Activated naive CD4-positive, alpha-beta T cell treated with anti-CD3 and anti-CD28 coated beads, Interleukin-2, amount 50 U/mL, for 24 hours (primary cell): Measurements from ENCODE around the gene PTDSS2.

ENCODE experiments used
- H3K27ac Mint-ChIP-seq: one replicate; pipeline ENCODE4 v1.8.0; 2021; ENCODE audit warnings: mild to moderate bottlenecking, mixed read lengths
- H3K27me3 Mint-ChIP-seq: one replicate; pipeline ENCODE4 v1.8.0; 2021; ENCODE audit warnings: mixed read lengths
- H3K36me3 Mint-ChIP-seq: one replicate; pipeline ENCODE4 v1.8.0; 2021; ENCODE audit warnings: mixed read lengths
- H3K4me1 Mint-ChIP-seq: one replicate; pipeline ENCODE4 v1.8.0; 2021; ENCODE audit warnings: mixed read lengths
- H3K4me3 Mint-ChIP-seq: one replicate; pipeline ENCODE4 v1.8.0; 2021; ENCODE audit warnings: mild to moderate bottlenecking, mixed read lengths
- H3K9me3 Mint-ChIP-seq: one replicate; pipeline ENCODE4 v1.8.0; 2021; ENCODE audit warnings: mixed read lengths

The PTDSS2 gene

GRCh38 chr11:479311-479710, 29.2 kb downstream of the PTDSS2 start:
- H3K36me3 Mint-ChIP-seq = peaks cover 2% of the 10 kb centered on the region
- no peak overlapping the region for H3K27ac Mint-ChIP-seq
- H3K27me3 Mint-ChIP-seq = no peaks in the 10 kb centered on the region

GRCh38 chr11:484616-485015, 34.5 kb downstream of the PTDSS2 start:
- H3K4me3 Mint-ChIP-seq = no peak overlapping the region
- peaks cover 2% of the 10 kb centered on the region for H3K36me3 Mint-ChIP-seq
- no peaks in the 10 kb centered on the region for H3K9me3 Mint-ChIP-seq
- no peaks in the 10 kb centered on the region for H3K4me1 Mint-ChIP-seq
- no peak overlapping the region for H3K27ac Mint-ChIP-seq
- H3K27me3 Mint-ChIP-seq = no peaks in the 10 kb centered on the region

More at GRCh38 chr11:479311-479710, 29.2 kb downstream of the PTDSS2 start:
- Mint-ChIP-seq H3K4me1 (no peaks in the 10 kb centered on the region), H3K9me3 (no peaks in the 10 kb centered on the region), H3K4me3 (no peak overlapping the region)

- Mint-ChIP-seq H3K27ac (no peak overlapping the region), H3K27me3 (no peaks in the 10 kb centered on the region), H3K9me3 (no peaks in the 10 kb centered on the region), H3K4me1 (no peaks in the 10 kb centered on the region), H3K36me3 (no peaks in the 10 kb centered on the region), H3K4me3 (no peak overlapping the region)
Measured at GRCh38 chr11:486189-486588, 36.1 kb downstream of the PTDSS2 start.

GRCh38 chr11:487571-488021, 37.5 kb downstream of the PTDSS2 start:
- Mint-ChIP-seq H3K27me3 (no peaks in the 10 kb centered on the region), H3K36me3 (no peaks in the 10 kb centered on the region), H3K9me3 (no peaks in the 10 kb centered on the region), H3K4me1 (no peaks in the 10 kb centered on the region), H3K4me3 (no peak overlapping the region), H3K27ac (no peak overlapping the region)

GRCh38 chr11:488062-488461, 38.0 kb downstream of the PTDSS2 start:
- no peaks in the 10 kb centered on the region for H3K9me3 Mint-ChIP-seq
- no peak overlapping the region for H3K27ac Mint-ChIP-seq
- H3K4me1 Mint-ChIP-seq = no peaks in the 10 kb centered on the region
- H3K27me3 Mint-ChIP-seq = no peaks in the 10 kb centered on the region
- H3K36me3 Mint-ChIP-seq = no peaks in the 10 kb centered on the region
- H3K4me3 Mint-ChIP-seq = no peak overlapping the region

- Mint-ChIP-seq H3K9me3 (no peaks in the 10 kb centered on the region), H3K36me3 (no peaks in the 10 kb centered on the region), H3K27ac (no peak overlapping the region), H3K4me3 (no peak overlapping the region), H3K4me1 (no peaks in the 10 kb centered on the region), H3K27me3 (no peaks in the 10 kb centered on the region)
Measured at GRCh38 chr11:488579-488978, 38.5 kb downstream of the PTDSS2 start.

GRCh38 chr11:488992-489391, 38.9 kb downstream of the PTDSS2 start:
- Mint-ChIP-seq H3K4me1 (no peaks in the 10 kb centered on the region), H3K4me3 (no peak overlapping the region), H3K9me3 (no peaks in the 10 kb centered on the region), H3K36me3 (no peaks in the 10 kb centered on the region), H3K27me3 (no peaks in the 10 kb centered on the region), H3K27ac (no peak overlapping the region)

- H3K27ac Mint-ChIP-seq = no peak overlapping the region
- H3K4me1 Mint-ChIP-seq = no peaks in the 10 kb centered on the region
- no peaks in the 10 kb centered on the region for H3K36me3 Mint-ChIP-seq
- H3K27me3 Mint-ChIP-seq = no peaks in the 10 kb centered on the region
- H3K4me3 Mint-ChIP-seq = no peak overlapping the region
- no peaks in the 10 kb centered on the region for H3K9me3 Mint-ChIP-seq
Measured at GRCh38 chr11:489610-490185, 39.6 kb downstream of the PTDSS2 start.

- Mint-ChIP-seq H3K36me3 (no peaks in the 10 kb centered on the region), H3K27ac (no peak overlapping the region), H3K9me3 (no peaks in the 10 kb centered on the region), H3K4me1 (no peaks in the 10 kb centered on the region), H3K27me3 (no peaks in the 10 kb centered on the region), H3K4me3 (no peak overlapping the region)
Measured at GRCh38 chr11:490186-490929, 40.3 kb downstream of the PTDSS2 start.

GRCh38 chr11:490930-491260, 40.8 kb downstream of the PTDSS2 start:
- H3K27ac Mint-ChIP-seq = no peak overlapping the region
- H3K36me3 Mint-ChIP-seq = peaks cover 1% of the 10 kb centered on the region
- no peaks in the 10 kb centered on the region for H3K27me3 Mint-ChIP-seq

GRCh38 chr11:491358-491757, 41.3 kb downstream of the PTDSS2 start:
- H3K27ac Mint-ChIP-seq = no peak overlapping the region
- no peaks in the 10 kb centered on the region for H3K4me1 Mint-ChIP-seq
- H3K36me3 Mint-ChIP-seq = peaks cover 2% of the 10 kb centered on the region
- H3K9me3 Mint-ChIP-seq = no peaks in the 10 kb centered on the region
- no peaks in the 10 kb centered on the region for H3K27me3 Mint-ChIP-seq
- H3K4me3 Mint-ChIP-seq = no peak overlapping the region

More at GRCh38 chr11:490930-491260, 40.8 kb downstream of the PTDSS2 start:
- no peaks in the 10 kb centered on the region for H3K9me3 Mint-ChIP-seq
- no peak overlapping the region for H3K4me3 Mint-ChIP-seq
- no peaks in the 10 kb centered on the region for H3K4me1 Mint-ChIP-seq

- peaks cover 9% of the 10 kb centered on the region for H3K36me3 Mint-ChIP-seq
- H3K9me3 Mint-ChIP-seq = no peaks in the 10 kb centered on the region
- H3K4me1 Mint-ChIP-seq = no peaks in the 10 kb centered on the region
- H3K27me3 Mint-ChIP-seq = no peaks in the 10 kb centered on the region
- no peak overlapping the region for H3K4me3 Mint-ChIP-seq
- H3K27ac Mint-ChIP-seq = no peak overlapping the region
Measured at GRCh38 chr11:492427-493226, 42.5 kb downstream of the PTDSS2 start.

GRCh38 chr11:494761-495536, 44.9 kb downstream of the PTDSS2 start:
- H3K27ac Mint-ChIP-seq = no peak overlapping the region

GRCh38 chr11:495537-495931, 45.5 kb downstream of the PTDSS2 start:
- peaks cover 11% of the 10 kb centered on the region for H3K36me3 Mint-ChIP-seq
- no peaks in the 10 kb centered on the region for H3K4me1 Mint-ChIP-seq
- H3K9me3 Mint-ChIP-seq = no peaks in the 10 kb centered on the region
- H3K27ac Mint-ChIP-seq = no peak overlapping the region
- no peak overlapping the region for H3K4me3 Mint-ChIP-seq
- H3K27me3 Mint-ChIP-seq = no peaks in the 10 kb centered on the region

More at GRCh38 chr11:494761-495536, 44.9 kb downstream of the PTDSS2 start:
- peaks cover 11% of the 10 kb centered on the region for H3K36me3 Mint-ChIP-seq
- H3K4me3 Mint-ChIP-seq = no peak overlapping the region
- no peaks in the 10 kb centered on the region for H3K9me3 Mint-ChIP-seq
- no peaks in the 10 kb centered on the region for H3K27me3 Mint-ChIP-seq
- no peaks in the 10 kb centered on the region for H3K4me1 Mint-ChIP-seq

- no peaks in the 10 kb centered on the region for H3K9me3 Mint-ChIP-seq
- H3K27ac Mint-ChIP-seq = peak overlapping the region; percentile 31
- no peaks in the 10 kb centered on the region for H3K4me1 Mint-ChIP-seq
- no peaks in the 10 kb centered on the region for H3K27me3 Mint-ChIP-seq
- H3K4me3 Mint-ChIP-seq = no peak overlapping the region
- peaks cover 11% of the 10 kb centered on the region for H3K36me3 Mint-ChIP-seq
Measured at GRCh38 chr11:496834-497564, 46.9 kb downstream of the PTDSS2 start.
